ENCODE results near the gene FUT1. TPM values are rescaled to one million over a fixed set of nuclear protein-coding genes. Genes with fewer than 3 reads are reported as not detected.
"Not testable (repeated sequence)": the region's sequence is repeated elsewhere in the genome, so short reads cannot be mapped to it uniquely, and the experiment has no call there.

The FUT1 gene
- polyA plus RNA-seq, 1 donor (not counting 4 experiments of a cell fraction or from before 2014, with no cell fraction given), result 3.7 TPM

DNA sequence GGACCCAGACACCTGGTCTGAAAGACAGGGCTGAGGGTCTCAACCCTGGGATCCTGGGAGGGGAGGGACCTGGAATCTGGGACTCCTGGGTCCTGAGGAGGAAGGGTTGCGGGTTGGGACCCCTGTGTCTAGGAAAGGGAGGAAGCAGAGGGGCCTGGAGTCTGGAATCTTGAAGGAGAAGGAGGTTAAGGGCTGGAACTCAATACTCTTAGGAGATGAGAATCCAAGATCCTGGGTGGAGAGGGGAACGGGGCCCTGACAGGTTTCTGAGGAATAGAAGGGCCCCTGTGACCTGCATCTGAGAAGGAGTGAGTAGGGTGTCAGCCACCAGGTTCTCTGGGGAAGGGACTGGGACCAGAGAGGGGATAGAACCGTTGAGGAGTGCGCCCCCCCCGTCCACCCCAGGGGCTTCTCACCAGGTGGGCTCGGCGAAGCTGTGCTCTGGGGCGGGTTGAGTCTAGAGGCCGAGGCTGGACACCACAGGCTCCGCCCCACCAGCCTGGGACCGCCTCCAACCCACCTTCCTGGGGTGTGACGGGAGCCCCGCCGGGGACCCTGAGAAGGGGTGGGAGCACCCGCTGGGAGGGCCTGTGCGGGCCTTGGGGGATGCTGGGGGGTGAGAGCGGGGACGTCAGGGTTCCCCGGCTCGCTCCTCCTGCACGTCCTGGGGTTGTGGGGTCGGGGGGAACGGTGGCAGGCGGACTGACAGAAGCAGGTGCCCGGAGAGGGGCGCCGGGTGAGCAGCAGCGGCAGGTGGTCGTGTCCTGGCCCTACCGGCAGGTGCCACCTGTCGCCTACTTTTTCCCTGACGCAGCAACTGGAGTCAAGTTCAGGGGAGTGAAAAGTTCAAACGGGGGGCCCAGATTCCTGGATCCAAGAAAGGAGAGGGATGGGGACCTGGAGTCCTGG is 32.9 kb downstream of the FUT1 start, which contains the start of gene MAMSTR:
MAMSTR (minus strand) TSS at position 463 of the 909 bp plus-strand sequence. CDS start 694 bp downstream, outside the sequence.
- Histone ChIP-seq H3K9ac (ENCODE audit: control insufficient read depth, extremely low read depth, insufficient read depth, low read length) (no peak within 1 kb of the TSS), H3K27ac (ENCODE audit: control insufficient read depth, insufficient read depth, low read length) (no peak within 1 kb of the TSS)

DNA sequence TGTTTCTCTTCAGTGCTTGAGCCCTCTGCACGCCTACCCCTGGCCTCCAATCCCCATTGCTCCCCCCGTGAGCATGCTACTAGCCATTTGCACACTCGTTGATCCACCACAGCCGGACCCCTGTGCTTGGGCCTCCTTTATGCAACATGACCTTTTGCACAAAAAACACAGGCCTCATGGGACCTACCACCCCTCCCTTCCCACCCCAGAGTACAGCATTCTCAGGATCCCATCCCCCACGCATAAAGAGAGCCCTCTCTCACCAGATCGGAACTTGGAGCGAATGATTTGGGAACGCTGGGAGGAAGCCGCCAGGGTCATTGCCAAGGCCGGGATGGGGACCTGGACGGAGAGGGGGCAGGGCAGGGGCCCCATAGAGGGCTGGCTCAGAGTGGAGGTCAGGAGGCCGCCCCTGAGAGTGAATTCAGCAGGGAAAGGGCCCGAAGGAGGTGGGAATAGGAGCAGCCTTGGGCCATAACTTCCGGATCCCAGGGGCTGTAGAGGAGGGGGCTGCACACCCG is 33.7 kb downstream of the FUT1 start:
- H3K79me2 ChIP-seq (ENCODE audit: control insufficient read depth, insufficient read depth, low read length), result peaks cover 2% of the 10 kb centered on the region
- no peaks in the 10 kb centered on the region for H3K9me3 ChIP-seq (ENCODE audit: control insufficient read depth, low read depth, low read length)
- no peak overlapping the region for H3K4me3 ChIP-seq (ENCODE audit: control insufficient read depth in 2 of 3, extremely low read depth in 1 of 3, insufficient read depth in 2 of 3, low read depth in 1 of 3, low read length in 3 of 3)
- no peaks in the 10 kb centered on the region for H4K20me1 ChIP-seq (ENCODE audit: control insufficient read depth, extremely low read depth, insufficient read depth, low read length)
- H3K4me2 ChIP-seq (ENCODE audit: control insufficient read depth, extremely low read depth, insufficient read depth, low read depth, low read length), result no peak overlapping the region
- no peak for TF ChIP-seq CTCF (optimal IDR thresholded peaks at IDR 0.05 in 1 of 3, IDR thresholded peaks at IDR 0.05 in 1 of 3, conservative IDR thresholded peaks at IDR 0.05 in 1 of 3; ENCODE audit: extremely low read depth in 1 of 3, insufficient read depth in 2 of 3, low read length in 3 of 3)
- H2AFZ ChIP-seq (ENCODE audit: control insufficient read depth, low read length), result no peak overlapping the region
- dilution Hi-C loops (cut with MboI; ENCODE audit: extremely low pct_ligation_motif_present, low sequenced_read_pairs), result no loop called here
- FAIRE-seq (no peak), DNase-seq (ENCODE audit: low read depth, low spot score) (no peak)
- H3K36me3 ChIP-seq (ENCODE audit: control insufficient read depth in 2 of 2, extremely low read depth in 1 of 2, insufficient read depth in 2 of 2, low read length in 2 of 2), result no peaks in the 10 kb centered on the region
- H3K27ac ChIP-seq (ENCODE audit: control insufficient read depth, insufficient read depth, low read length), result no peak overlapping the region
- H3K4me1 ChIP-seq (ENCODE audit: control insufficient read depth, extremely low read depth, insufficient read depth, low read length), result peaks cover 22% of the 10 kb centered on the region
- no peaks in the 10 kb centered on the region for H3K9me1 ChIP-seq (ENCODE audit: control insufficient read depth, extremely low read depth, insufficient read depth, low read length)
- H3K27me3 ChIP-seq (ENCODE audit: control insufficient read depth, extremely low read depth, insufficient read depth, low read length), result no peaks in the 10 kb centered on the region
- no peak overlapping the region for H3K9ac ChIP-seq (ENCODE audit: control insufficient read depth, extremely low read depth, insufficient read depth, low read length)

More for the DNA sequence above, 32.9 kb downstream of the FUT1 start, which contains the start of gene MAMSTR:
- Histone ChIP-seq H3K9me1 (ENCODE audit: control insufficient read depth, extremely low read depth, insufficient read depth, low read length) (no peaks in the 10 kb centered on the region), H3K4me2 (ENCODE audit: control insufficient read depth, extremely low read depth, insufficient read depth, low read depth, low read length) (peak within 1 kb of the TSS; percentile 90), H3K27me3 (ENCODE audit: control insufficient read depth, extremely low read depth, insufficient read depth, low read length) (no peaks in the 10 kb centered on the region), H2AFZ (ENCODE audit: control insufficient read depth, low read length) (peak within 1 kb of the TSS; percentile 38), H3K4me1 (ENCODE audit: control insufficient read depth, extremely low read depth, insufficient read depth, low read length) (peaks cover 21% of the 10 kb centered on the region), H3K4me3 (ENCODE audit: control insufficient read depth in 2 of 3, extremely low read depth in 1 of 3, insufficient read depth in 2 of 3, low read depth in 1 of 3, low read length in 3 of 3) (peak within 1 kb of the TSS in 1 of 3 experiments; percentile 81), H3K36me3 (ENCODE audit: control insufficient read depth in 2 of 2, extremely low read depth in 1 of 2, insufficient read depth in 2 of 2, low read length in 2 of 2) (no peaks in the 10 kb centered on the region), H3K9me3 (ENCODE audit: control insufficient read depth, low read depth, low read length) (no peaks in the 10 kb centered on the region), H3K79me2 (ENCODE audit: control insufficient read depth, insufficient read depth, low read length) (peaks cover 2% of the 10 kb centered on the region), H4K20me1 (ENCODE audit: control insufficient read depth, extremely low read depth, insufficient read depth, low read length) (no peaks in the 10 kb centered on the region)
- FAIRE-seq (no peak), DNase-seq (ENCODE audit: low read depth, low spot score) (no peak)
- TF ChIP-seq CTCF (optimal IDR thresholded peaks at IDR 0.05 in 1 of 3, IDR thresholded peaks at IDR 0.05 in 1 of 3, conservative IDR thresholded peaks at IDR 0.05 in 1 of 3; ENCODE audit: extremely low read depth in 1 of 3, insufficient read depth in 2 of 3, low read length in 3 of 3), result no peak
- no peak for TF ChIP-seq EZH2 (IDR thresholded peaks at IDR 0.05; ENCODE audit: low read length)
- dilution Hi-C loops (cut with MboI; ENCODE audit: extremely low pct_ligation_motif_present, low sequenced_read_pairs), result no loop called here

GRCh38 chr19:48718106-48718505 is 34.3 kb downstream of the FUT1 start:
- H3K4me3 ChIP-seq (ENCODE audit: control insufficient read depth in 2 of 3, extremely low read depth in 1 of 3, insufficient read depth in 2 of 3, low read depth in 1 of 3, low read length in 3 of 3); DNase-seq (ENCODE audit: low read depth, low spot score); H3K9me1 ChIP-seq (ENCODE audit: control insufficient read depth, extremely low read depth, insufficient read depth, low read length); FAIRE-seq; H3K27ac ChIP-seq (ENCODE audit: control insufficient read depth, insufficient read depth, low read length); H3K9me3 ChIP-seq (ENCODE audit: control insufficient read depth, low read depth, low read length); dilution Hi-C loops (cut with MboI; ENCODE audit: extremely low pct_ligation_motif_present, low sequenced_read_pairs); H3K4me2 ChIP-seq (ENCODE audit: control insufficient read depth, extremely low read depth, insufficient read depth, low read depth, low read length); H3K9ac ChIP-seq (ENCODE audit: control insufficient read depth, extremely low read depth, insufficient read depth, low read length); H3K36me3 ChIP-seq (ENCODE audit: control insufficient read depth in 2 of 2, extremely low read depth in 1 of 2, insufficient read depth in 2 of 2, low read length in 2 of 2); H4K20me1 ChIP-seq (ENCODE audit: control insufficient read depth, extremely low read depth, insufficient read depth, low read length); H2AFZ ChIP-seq (ENCODE audit: control insufficient read depth, low read length); H3K79me2 ChIP-seq (ENCODE audit: control insufficient read depth, insufficient read depth, low read length); H3K27me3 ChIP-seq (ENCODE audit: control insufficient read depth, extremely low read depth, insufficient read depth, low read length): not testable (repeated sequence)
- peaks cover 29% of the 10 kb centered on the region for H3K4me1 ChIP-seq (ENCODE audit: control insufficient read depth, extremely low read depth, insufficient read depth, low read length)
